Measurements from ENCODE around the gene ZNF165.
A peak's percentile ranks its signal among the peaks of the same experiment; 100 is the strongest.
"Not testable (repeated sequence)": the region's sequence is repeated elsewhere in the genome, so short reads cannot be mapped to it uniquely, and the experiment has no call there.

ZNF165 gene

DNA sequence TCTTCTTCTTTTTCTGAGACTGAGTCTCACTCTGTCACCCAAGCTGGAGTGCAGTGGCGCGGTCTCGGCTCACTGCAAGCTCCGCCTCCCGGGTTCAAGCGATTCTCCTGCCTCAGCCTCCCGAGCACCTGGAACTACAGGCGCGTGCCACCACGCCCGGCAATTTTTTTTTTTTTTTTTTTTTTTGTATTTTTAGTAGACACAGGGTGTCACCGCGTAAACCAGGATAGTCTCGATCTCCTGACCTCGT lies at the start of gene ZNF165:
Gene ZNF165, plus strand, starts transcription at position 188 of the 250 bp plus-strand sequence. CDS start 4,913 bp downstream, outside the sequence.
- not testable (repeated sequence) for DNase-seq

GRCh38 chr6:28053584-28053983 lies 26.8 kb upstream of the ZNF165 start:
- DNase-seq, result no peak

GRCh38 chr6:28060405-28060804 lies 20.0 kb upstream of the ZNF165 start:
- no peak for DNase-seq

DNA sequence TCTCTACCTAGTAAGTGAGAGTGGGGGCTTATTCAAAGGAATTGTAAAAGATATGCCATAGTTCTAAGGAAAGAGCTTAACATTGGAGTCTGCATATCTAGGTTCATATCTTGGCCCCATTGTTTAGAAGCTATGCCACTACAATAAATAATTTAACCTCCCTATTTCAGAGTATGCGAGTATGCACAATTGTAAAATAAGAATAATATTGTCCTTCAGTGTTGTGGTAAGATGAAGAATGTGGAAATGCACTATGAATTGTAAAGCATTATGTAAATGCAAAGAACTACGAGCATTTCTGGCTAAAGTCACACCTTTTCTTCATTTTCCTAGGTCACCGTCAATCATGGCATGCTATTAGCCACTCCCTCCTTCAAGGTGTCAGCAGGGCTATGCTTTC lies 16.1 kb upstream of the ZNF165 start:
- no peak for DNase-seq

DNA sequence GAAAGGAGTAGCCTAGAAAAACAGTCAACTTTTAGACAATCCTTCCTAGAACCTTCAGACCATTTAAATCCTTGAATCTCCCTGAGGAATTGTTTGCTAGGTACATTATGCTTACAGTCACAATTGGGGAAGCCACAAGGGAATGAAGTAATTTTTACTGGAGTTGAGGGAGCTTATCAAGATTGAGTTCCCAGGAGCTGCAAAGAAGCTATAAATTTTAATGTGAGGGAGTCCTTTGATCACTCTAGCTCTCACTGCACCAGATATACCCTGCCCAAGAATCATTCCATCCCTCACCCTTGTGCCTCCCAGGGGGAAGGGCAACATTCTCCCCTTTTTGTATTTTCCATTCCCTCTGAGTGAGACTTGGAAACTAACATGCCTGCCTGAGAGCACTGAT lies 12.3 kb upstream of the ZNF165 start:
- DNase-seq, result no peak

GRCh38 chr6:28070968-28071367 lies 9.4 kb upstream of the ZNF165 start:
- not testable (repeated sequence) for DNase-seq

- DNase-seq, result no peak
These were observed 2.3 kb upstream of the ZNF165 start for GRCh38 chr6:28078050-28078449.

GRCh38 chr6:28078836-28079235 lies 1.5 kb upstream of the ZNF165 start:
- no peak for DNase-seq

DNA sequence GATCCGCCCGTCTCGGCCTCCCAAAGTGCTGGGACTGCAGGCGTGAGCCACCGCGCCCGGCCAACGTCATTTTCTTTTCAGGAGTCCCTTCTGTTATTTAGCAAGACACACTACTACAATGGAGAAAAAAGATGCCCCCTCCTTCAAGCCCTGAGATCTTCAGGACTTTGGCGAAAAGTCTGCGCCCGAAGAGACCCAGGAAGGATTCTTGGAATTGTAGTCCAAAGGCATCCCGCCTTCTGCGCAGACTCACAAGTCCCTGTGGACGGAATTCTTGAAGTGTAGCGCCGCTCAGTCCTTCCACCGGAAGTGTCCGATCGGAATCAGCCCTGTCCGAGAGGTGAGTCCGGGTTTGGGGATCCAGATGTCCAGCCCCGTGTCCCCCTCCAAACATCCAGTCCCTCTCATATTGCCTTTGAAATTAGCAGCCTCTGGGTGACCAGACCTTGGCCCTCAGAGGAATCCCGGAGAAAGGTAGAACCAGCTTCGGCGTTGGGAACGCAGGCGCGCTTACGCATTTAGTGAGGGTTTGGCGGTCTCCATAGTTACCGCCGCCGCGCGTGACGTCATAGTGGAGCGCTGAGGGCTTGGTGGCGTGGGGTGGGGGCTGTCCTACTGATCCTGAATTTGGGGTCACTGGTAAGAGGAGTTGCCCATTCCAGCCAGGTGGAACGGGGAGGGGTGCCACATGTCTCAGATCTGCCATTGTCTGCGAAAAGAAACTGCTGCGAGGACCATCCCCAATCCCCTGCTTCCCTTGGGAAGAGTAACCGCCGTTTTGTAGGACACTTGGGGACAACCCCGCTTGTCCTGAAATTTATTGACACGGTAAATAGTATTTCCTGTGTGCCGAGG lies 490 bp downstream of the ZNF165 start:
- DNase-seq, result peak; percentile 90 to 92

GRCh38 chr6:28081486-28081751 lies 1.1 kb downstream of the ZNF165 start:
- no peak for DNase-seq

- no peak for DNase-seq
These were observed 2.6 kb downstream of the ZNF165 start for GRCh38 chr6:28082939-28083338.

GRCh38 chr6:28089054-28089453 lies 8.7 kb downstream of the ZNF165 start:
- DNase-seq, result no peak

GRCh38 chr6:28090917-28091586 lies 10.7 kb downstream of the ZNF165 start:
- DNase-seq, result no peak

- not testable (repeated sequence) for DNase-seq
These were observed 21.9 kb downstream of the ZNF165 start for GRCh38 chr6:28102222-28102621.

DNA sequence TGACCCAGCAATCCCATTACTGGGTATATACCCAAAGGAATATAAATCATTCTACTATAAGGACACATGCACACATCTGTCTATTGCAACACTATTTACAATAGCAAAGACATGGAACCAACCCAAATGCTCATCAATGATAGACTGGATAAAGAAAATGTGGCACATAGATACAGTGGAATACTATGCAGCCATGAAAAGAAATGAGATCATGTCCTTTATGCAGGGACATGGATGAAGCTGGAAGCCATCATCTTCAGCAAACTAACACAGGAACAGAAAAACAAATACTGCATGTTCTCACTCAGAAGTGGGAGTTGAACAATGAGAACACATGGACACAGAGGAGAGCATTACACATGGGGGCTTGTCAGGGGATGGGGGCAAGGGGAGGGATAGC lies 22.3 kb downstream of the ZNF165 start:
- DNase-seq, result not testable (repeated sequence)

DNA sequence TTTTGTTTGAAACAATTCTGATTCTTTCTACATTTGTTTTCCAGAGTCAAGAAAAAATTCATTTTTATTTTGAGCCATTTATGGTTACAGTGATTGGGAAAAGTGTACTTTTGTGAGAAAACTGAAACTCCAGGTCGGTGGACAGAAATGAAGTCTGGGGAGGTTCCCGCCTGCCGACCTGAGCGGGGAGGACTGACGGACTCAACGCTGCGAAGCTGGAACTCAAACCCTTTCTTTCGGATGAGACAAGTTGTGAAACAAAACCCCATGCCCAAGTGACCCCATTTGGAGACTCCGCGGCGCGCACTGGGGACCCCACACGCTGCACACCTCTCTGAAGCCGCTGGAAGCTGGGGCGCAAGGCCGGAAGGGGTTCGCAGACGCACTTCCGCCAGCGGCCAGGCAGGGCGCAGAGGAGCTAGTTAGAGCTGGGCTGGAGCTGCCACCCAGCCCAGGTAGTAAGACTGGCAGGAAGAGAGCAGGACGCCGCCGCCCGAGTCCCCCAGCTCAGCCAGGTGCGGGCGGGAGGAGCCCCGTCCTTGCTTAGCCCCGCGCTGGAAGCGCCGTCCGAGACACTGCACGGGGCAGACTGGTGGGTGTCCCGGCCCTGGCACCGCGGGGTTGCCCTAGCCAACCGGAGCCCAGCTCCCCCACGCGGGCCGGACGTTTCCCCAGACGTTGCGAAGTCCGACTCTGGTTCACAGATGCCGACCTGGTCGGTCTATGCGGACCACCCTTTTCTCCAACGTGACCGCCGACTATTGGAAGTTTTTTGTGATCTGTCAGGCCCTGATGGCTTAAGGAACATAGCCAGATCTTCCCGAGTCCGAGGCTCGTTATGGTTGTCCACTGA lies 24.2 kb downstream of the ZNF165 start:
- peak; percentile 82 to 86 for DNase-seq

DNA sequence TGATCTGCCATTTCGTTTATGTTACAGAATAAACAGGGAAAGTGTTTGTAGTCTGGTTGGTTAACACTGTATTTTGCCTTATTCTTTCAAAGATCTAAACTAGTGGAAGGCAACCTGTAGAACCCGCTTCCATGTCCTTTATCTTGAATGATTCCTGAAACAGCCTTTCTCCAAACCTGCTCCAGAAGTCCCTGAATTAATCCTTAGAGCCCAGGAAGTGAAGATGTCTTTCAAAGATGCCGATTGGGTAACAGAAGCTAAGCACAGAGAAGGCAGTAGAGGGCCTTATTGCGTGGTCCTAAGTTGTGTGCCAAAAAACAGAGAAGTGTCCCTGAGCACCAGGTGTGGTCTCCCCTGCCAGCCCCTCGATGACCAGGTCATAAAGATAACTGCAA lies 24.9 kb downstream of the ZNF165 start:
- DNase-seq, result no peak

GRCh38 chr6:28107506-28107905 lies 27.1 kb downstream of the ZNF165 start:
- no peak for DNase-seq

GRCh38 chr6:28111964-28112363 lies 31.6 kb downstream of the ZNF165 start:
- DNase-seq, result no peak

GRCh38 chr6:28115799-28116198 lies 35.4 kb downstream of the ZNF165 start:
- DNase-seq, result no peak

GRCh38 chr6:28117386-28118050 lies 37.1 kb downstream of the ZNF165 start:
- DNase-seq, result no peak

DNA sequence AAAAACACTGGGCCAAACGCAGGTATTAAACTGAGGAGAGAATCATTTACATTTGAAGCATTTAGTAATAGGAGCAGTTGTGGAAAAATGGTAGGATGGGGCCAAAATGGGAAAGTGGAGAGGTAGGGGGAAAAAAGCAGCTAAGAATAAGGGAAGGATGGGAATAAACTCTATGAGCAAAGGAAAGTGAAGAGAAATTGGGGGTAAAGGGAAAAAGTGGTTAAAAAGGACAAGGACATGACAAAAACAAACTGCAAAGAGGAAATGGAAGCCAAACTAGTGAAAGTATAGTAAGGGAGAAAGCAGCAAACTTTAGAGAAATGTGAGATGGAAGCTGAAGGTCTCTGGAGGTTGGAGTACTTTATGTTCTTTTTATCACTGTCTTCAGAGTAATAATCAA lies 37.8 kb downstream of the ZNF165 start:
- DNase-seq, result no peak

GRCh38 chr6:28121876-28122275 lies 41.5 kb downstream of the ZNF165 start:
- no peak for DNase-seq

Measured in activated CD4-positive, alpha-beta T cell treated with anti-CD3 and anti-CD28 coated beads, Interleukin-2, amount 50 U/mL, for 48 hours (primary cell).